PC-9 (cell line): Measurements from ENCODE around the gene CIAO2A. TPM values are rescaled to one million over a fixed set of nuclear protein-coding genes. Genes with fewer than 3 reads are reported as not detected.

Experiments
- BruUV-seq: library from RNA; stranded (reverse); fragments of 400-500 nt; replicated peaks from 2 replicates; lab custom pipeline; 2021; lab: Mats Ljungman, UMichigan
- CTCF ChIA-PET: fragments of 300-600 bp; sonication (Branson Sonifier 250); formaldehyde crosslinking; loops from one replicate; lab custom pipeline; 2022; ENCODE audit warnings: antibody characterized with exemption; lab: Charles Lee
- POLR2A ChIA-PET: fragments of 300-600 bp; sonication (Branson Sonifier 250); formaldehyde crosslinking; loops from one replicate; lab custom pipeline; 2022; ENCODE audit warnings: antibody characterized with exemption; ENCODE audit not compliant: unreplicated experiment; lab: Charles Lee
- DNase-seq, 2 experiments: peaks; one replicate each; pipeline versions ENCODE4 v3.0.0 to v3.0.0-alpha.2; 2015 to 2022; ENCODE audit warnings: mixed read lengths in 1 of 2
- H2AFZ ChIP-seq: fragments of 200-600 bp; sonication (generic); 2 replicates; pipeline ENCODE4 v1.8.1; 2017; ENCODE audit warnings: antibody characterized with exemption
- H3F3A ChIP-seq: fragments of 200-600 bp; sonication (generic); 2 replicates; pipeline ENCODE4 v1.8.1; 2017; ENCODE audit warnings: antibody characterized with exemption, mild to moderate bottlenecking, low read depth; ENCODE audit not compliant: insufficient read depth
- H3K27ac ChIP-seq: fragments of 200-600 bp; sonication (generic); 2 replicates; pipeline ENCODE4 v1.6.1; 2016; ENCODE audit warnings: mixed run types
- H3K27me3 ChIP-seq: fragments of 200-600 bp; sonication (generic); 2 replicates; pipeline ENCODE4 v1.6.1; 2016; ENCODE audit warnings: low read depth, mixed run types; ENCODE audit not compliant: insufficient read depth
- H3K36me3 ChIP-seq: fragments of 200-600 bp; sonication (generic); 2 replicates; pipeline ENCODE4 v1.6.1; 2016; ENCODE audit warnings: low read depth, mixed run types
- H3K4me1 ChIP-seq: fragments of 200-600 bp; sonication (generic); replicated peaks from 2 replicates; pipeline ENCODE4 v1.6.1; 2016; ENCODE audit warnings: mixed run types; ENCODE audit not compliant: insufficient read depth
- H3K4me2 ChIP-seq: fragments of 200-600 bp; sonication (generic); 2 replicates; pipeline ENCODE4 v1.6.1; 2017; ENCODE audit warnings: mixed run types
- H3K4me3 ChIP-seq: fragments of 200-600 bp; sonication (generic); 2 replicates; pipeline ENCODE4 v1.6.1; 2016; ENCODE audit warnings: mixed run types
- H3K79me2 ChIP-seq: fragments of 200-600 bp; sonication (generic); 2 replicates; pipeline ENCODE4 v1.6.1; 2017; ENCODE audit warnings: low read depth, mixed run types
- H3K9me2 ChIP-seq: fragments of 200-600 bp; sonication (generic); 2 replicates; pipeline ENCODE4 v1.8.1; 2017; ENCODE audit warnings: mild to moderate bottlenecking; ENCODE audit not compliant: insufficient read depth
- H3K9me3 ChIP-seq: fragments of 200-600 bp; sonication (generic); 2 replicates; pipeline ENCODE4 v1.8.1; 2016; ENCODE audit warnings: low read depth; ENCODE audit not compliant: insufficient read depth
- H4K20me1 ChIP-seq: fragments of 200-600 bp; sonication (generic); 2 replicates; pipeline ENCODE4 v1.8.1; 2017; ENCODE audit not compliant: insufficient read depth
- CTCF ChIP-seq: fragments of 200-600 bp; sonication (generic); conservative IDR thresholded peaks from 2 replicates; pipeline ENCODE4 v1.6.1; 2017; ENCODE audit warnings: mixed run types, antibody characterized with exemption, mild to moderate bottlenecking, moderate library complexity
- EZH2 ChIP-seq: fragments of 200-600 bp; sonication (generic); IDR thresholded peaks from 2 replicates; pipeline ENCODE4 v1.8.0; 2017; ENCODE audit warnings: antibody characterized with exemption, low read depth
- intact Hi-C: fragments of 100-400 bp; cut with micrococcal nuclease; formaldehyde crosslinking; loops from one replicate; pipeline ENCODE4 v1.10.0; 2022; ENCODE audit not compliant: unreplicated experiment
- total RNA-seq: library from RNA; stranded (reverse); gene quantifications from 2 replicates; pipeline ENCODE4 v1.2.3, GENCODE V29; 2021

The CIAO2A gene
- total RNA-seq, 1 experiment from 2014 or later: 76.3 TPM

GRCh38 chr15:64035525-64035924 lies 58.1 kb downstream of the CIAO2A start:
- Histone ChIP-seq H3K27ac (no peak overlapping the region), H3K4me2 (no peak overlapping the region), H2AFZ (no peak overlapping the region), H3K79me2 (no peaks in the 10 kb centered on the region), H3F3A (no peaks in the 10 kb centered on the region), H3K27me3 (no peaks in the 10 kb centered on the region), H3K4me3 (no peak overlapping the region), H4K20me1 (no peaks in the 10 kb centered on the region), H3K36me3 (no peaks in the 10 kb centered on the region), H3K9me2 (no peaks in the 10 kb centered on the region), H3K9me3 (no peaks in the 10 kb centered on the region), H3K4me1 (no peaks in the 10 kb centered on the region)
- intact Hi-C loops: no loop called here
- ChIA-PET CTCF (no interaction called here), POLR2A (no interaction called here)
- no peak for TF ChIP-seq EZH2
- no peak for TF ChIP-seq CTCF
- no TSS peak for BruUV-seq
- no peak for DNase-seq

GRCh38 chr15:64034519-64034918 lies 59.1 kb downstream of the CIAO2A start:
- Histone ChIP-seq H3K4me2 (no peak overlapping the region), H3K4me1 (no peaks in the 10 kb centered on the region), H3K27ac (no peak overlapping the region), H3F3A (no peaks in the 10 kb centered on the region), H4K20me1 (no peaks in the 10 kb centered on the region), H3K27me3 (no peaks in the 10 kb centered on the region), H3K79me2 (no peaks in the 10 kb centered on the region), H3K9me2 (no peaks in the 10 kb centered on the region), H2AFZ (no peak overlapping the region), H3K9me3 (no peaks in the 10 kb centered on the region), H3K36me3 (no peaks in the 10 kb centered on the region), H3K4me3 (no peak overlapping the region)
- TF ChIP-seq EZH2 (no peak), CTCF (no peak)
- BruUV-seq: no TSS peak
- ChIA-PET POLR2A (interaction anchor here (0.6 kb wide), 1 partner anchor 81 kb away, joined by 6 read pairs; no protein-coding TSS in a partner anchor), CTCF (no interaction called here)
- intact Hi-C loops: no loop called here
- DNase-seq: no peak

GRCh38 chr15:64032329-64032728 lies 61.3 kb downstream of the CIAO2A start:
- intact Hi-C loops: no loop called here
- H3K9me2 ChIP-seq: no peaks in the 10 kb centered on the region
- ChIA-PET POLR2A (no interaction called here), CTCF (no interaction called here)
- no peak overlapping the region for H3K27ac ChIP-seq
- no peak overlapping the region for H3K4me3 ChIP-seq
- H3K79me2 ChIP-seq: no peaks in the 10 kb centered on the region
- no peaks in the 10 kb centered on the region for H3K9me3 ChIP-seq
- H3K4me1 ChIP-seq: peaks cover 6% of the 10 kb centered on the region
- no peaks in the 10 kb centered on the region for H3K36me3 ChIP-seq
- H4K20me1 ChIP-seq: no peaks in the 10 kb centered on the region
- no peak for TF ChIP-seq CTCF
- TF ChIP-seq EZH2: no peak
- DNase-seq: no peak
- no peaks in the 10 kb centered on the region for H3F3A ChIP-seq
- no peak overlapping the region for H2AFZ ChIP-seq
- no peaks in the 10 kb centered on the region for H3K27me3 ChIP-seq
- no TSS peak for BruUV-seq
- H3K4me2 ChIP-seq: no peak overlapping the region
